Bronchial epithelial cell (primary cell): Measurements from ENCODE around the gene VAMP7. TPM values are rescaled to one million over a fixed set of nuclear protein-coding genes. Genes with fewer than 3 reads are reported as not detected.
"Not testable (repeated sequence)": the region's sequence is repeated elsewhere in the genome, so short reads cannot be mapped to it uniquely, and the experiment has no call there.

Experiments
- DNase-seq: peaks from one replicate; pipeline ENCODE4 v3.0.0-alpha.2; 2010; ENCODE audit warnings: low read depth
- FAIRE-seq: peaks from 2 replicates; lab custom pipeline; 2011; peaks lifted over from hg19 to GRCh38; lab: Jason Lieb, UNC
- H3K27me3 ChIP-seq: 2 replicates; pipeline ENCODE4 v1.5.1; 2011; ENCODE audit warnings: low read length; ENCODE audit not compliant: control insufficient read depth, insufficient read depth
- H3K36me3 ChIP-seq: 2 replicates; pipeline ENCODE4 v1.5.1; 2011; ENCODE audit warnings: low read length; ENCODE audit not compliant: control insufficient read depth, insufficient read depth
- H3K4me3 ChIP-seq: 2 replicates; pipeline ENCODE4 v1.5.1; 2011; ENCODE audit warnings: mild to moderate bottlenecking, low read depth, low read length, control low read depth
- total RNA-seq: library from RNA; depleted of rRNA; stranded (reverse); fragments of >200 nt; gene quantifications from 2 replicates; pipeline ENCODE4 v1.2.1, GENCODE V29; 2014
- TF ChIP-seq, protein P1 (sequence below): IDR thresholded peaks from 2 replicates; pipeline ENCODE4 v1.5.1; 2011; ENCODE audit warnings: mild to moderate bottlenecking, moderate library complexity, low read length, control low read depth, inconsistent platforms; ENCODE audit not compliant: insufficient read depth, severe bottlenecking

The VAMP7 gene
- total RNA-seq, 1 donor from 2014 or later = 23.2 TPM

DNA sequence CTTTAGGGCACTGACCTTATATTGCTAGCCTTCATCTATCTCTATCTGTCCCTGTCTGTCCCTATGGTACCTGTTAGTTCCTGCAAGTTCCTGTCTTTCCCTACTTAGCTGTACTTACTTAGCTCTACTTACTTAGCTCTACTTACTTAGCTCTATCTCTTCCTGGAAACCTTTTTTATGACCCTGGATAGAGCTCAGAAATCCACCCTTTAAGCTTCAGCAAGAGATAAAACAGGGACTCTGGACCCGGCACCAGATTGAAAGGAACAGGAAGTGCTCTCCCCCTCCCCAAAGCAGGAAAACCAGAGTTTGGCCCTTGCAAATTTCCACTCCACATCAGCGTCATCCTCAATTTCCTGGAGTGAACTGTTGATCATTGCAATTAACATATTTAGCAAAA is 104.1 kb downstream of the VAMP7 start:
- no peaks in the 10 kb centered on the region for H3K36me3 ChIP-seq
- no peak for FAIRE-seq
- no peaks in the 10 kb centered on the region for H3K27me3 ChIP-seq
- DNase-seq = no peak
- TF ChIP-seq, protein P1, sequence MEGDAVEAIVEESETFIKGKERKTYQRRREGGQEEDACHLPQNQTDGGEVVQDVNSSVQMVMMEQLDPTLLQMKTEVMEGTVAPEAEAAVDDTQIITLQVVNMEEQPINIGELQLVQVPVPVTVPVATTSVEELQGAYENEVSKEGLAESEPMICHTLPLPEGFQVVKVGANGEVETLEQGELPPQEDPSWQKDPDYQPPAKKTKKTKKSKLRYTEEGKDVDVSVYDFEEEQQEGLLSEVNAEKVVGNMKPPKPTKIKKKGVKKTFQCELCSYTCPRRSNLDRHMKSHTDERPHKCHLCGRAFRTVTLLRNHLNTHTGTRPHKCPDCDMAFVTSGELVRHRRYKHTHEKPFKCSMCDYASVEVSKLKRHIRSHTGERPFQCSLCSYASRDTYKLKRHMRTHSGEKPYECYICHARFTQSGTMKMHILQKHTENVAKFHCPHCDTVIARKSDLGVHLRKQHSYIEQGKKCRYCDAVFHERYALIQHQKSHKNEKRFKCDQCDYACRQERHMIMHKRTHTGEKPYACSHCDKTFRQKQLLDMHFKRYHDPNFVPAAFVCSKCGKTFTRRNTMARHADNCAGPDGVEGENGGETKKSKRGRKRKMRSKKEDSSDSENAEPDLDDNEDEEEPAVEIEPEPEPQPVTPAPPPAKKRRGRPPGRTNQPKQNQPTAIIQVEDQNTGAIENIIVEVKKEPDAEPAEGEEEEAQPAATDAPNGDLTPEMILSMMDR = no peak
- H3K4me3 ChIP-seq = no peak overlapping the region

DNA sequence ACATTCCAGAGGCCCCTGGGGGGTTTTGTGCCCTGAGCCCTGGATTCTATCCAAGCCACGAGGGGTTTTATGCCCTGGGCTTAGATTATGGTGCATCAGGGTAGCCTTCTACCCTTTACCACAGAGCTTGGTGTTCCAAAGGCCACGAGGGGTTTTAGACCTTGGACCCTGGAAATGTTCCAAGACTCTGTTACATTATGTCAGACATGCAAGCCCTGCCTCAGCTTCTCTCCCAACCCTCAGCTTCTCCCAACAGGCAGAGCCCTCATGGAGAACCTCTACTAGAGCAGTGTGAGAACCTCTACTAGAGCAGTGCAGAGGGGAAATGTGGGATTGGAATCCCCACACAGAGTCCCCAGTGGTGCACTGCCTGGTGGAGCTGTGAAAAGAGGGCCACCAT is 105.8 kb downstream of the VAMP7 start:
- not testable (repeated sequence) for H3K4me3 ChIP-seq, H3K36me3 ChIP-seq, H3K27me3 ChIP-seq, FAIRE-seq, DNase-seq

DNA sequence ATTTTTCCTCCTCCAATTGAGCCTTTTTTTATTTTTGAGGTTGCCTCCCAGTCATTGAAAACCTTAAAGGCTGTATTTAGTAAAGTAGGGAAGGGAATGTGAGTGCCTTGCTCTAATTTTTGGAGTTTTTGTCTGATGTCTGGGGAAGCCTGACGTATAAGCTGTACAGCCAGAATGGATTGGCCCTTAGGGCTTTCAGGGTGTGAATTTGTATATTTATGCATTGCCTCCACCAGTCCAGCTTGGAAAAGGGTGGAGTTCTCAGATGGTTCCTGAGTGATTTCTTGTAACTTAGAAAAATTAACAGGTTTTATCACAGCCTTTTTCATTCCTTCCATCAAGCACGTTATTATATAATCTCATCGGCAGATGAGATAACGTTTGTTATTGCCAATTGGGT is 107.7 kb downstream of the VAMP7 start:
- FAIRE-seq = no peak
- TF ChIP-seq, protein P1 = no peak
- H3K4me3 ChIP-seq = no peak overlapping the region
- H3K36me3 ChIP-seq = no peaks in the 10 kb centered on the region
- no peak for DNase-seq
- H3K27me3 ChIP-seq = no peaks in the 10 kb centered on the region

Other genes starting within 250 kb of the VAMP7 start
- gene IL9R, start 116.4 kb downstream of the VAMP7 start, total RNA-seq = 0.13 TPM in 1 of 2 replicates, not detected in the other